ENCODE measurements around the gene IFI27.

IFI27 gene

DNA sequence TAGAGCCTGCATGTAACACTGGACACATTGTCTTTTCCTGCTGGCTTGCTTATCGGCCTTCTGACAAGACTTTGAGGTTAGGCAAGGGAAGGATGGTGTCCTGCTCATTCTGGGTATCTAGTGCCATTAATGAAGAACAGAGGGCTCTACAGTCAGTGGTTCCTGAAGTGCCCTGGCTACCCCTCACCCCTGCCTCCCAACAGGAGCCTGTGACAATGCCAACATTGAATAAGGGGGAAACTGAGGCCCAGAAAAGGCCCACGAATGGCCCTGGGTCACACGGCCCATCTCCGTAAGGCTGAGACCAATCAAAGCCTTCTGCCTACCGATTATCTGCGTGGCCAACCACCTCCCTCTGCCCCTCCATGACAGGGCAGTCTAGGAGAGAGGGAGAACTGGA, 16.8 kb downstream of the IFI27 start (continued):
- TF ChIP-seq ZNF223 (tag by site-specific recombination; IDR thresholded peaks at IDR 0.05) = no peak
- TF ChIP-seq, protein P1, sequence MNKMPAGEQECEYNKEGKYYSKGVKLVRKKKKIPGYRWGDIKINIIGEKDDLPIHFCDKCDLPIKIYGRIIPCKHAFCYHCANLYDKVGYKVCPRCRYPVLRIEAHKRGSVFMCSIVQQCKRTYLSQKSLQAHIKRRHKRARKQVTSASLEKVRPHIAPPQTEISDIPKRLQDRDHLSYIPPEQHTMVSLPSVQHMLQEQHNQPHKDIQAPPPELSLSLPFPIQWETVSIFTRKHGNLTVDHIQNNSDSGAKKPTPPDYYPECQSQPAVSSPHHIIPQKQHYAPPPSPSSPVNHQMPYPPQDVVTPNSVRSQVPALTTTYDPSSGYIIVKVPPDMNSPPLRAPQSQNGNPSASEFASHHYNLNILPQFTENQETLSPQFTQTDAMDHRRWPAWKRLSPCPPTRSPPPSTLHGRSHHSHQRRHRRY (tag by site-specific recombination; IDR thresholded peaks at IDR 0.05) = no peak

DNA sequence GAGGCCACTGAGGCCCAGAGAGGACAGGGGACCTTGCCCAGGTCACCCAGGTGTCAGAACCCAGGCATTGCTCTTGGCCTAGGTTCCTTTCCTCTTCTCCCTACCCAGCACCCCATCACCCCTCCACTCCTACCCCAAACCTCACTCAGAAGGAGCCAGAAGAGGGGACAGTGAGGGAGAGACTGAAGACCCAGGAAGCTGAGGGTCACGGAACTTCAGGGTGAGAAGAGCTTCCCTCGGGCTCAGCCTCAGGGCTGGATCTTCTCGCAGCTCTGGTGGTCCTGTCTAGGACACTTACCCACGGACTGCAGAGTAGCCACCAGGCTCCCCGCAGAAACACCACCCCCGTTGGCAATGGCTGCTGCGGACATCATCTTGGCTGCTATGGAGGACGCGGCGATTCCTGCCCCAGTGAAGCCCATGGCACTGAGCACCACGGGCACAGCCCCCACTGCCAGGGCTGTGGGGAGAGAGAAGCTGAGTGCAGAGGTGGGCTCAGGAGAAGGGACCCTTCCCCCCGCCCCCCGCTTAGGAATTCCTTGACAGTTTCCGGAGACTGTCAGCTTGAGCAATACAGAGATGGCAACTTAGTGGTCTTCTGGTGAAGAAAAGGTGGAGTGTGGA, 17.8 kb downstream of the IFI27 start:
- Histone ChIP-seq H3K36me3 (ENCODE audit: control insufficient read depth in 2 of 2, insufficient read depth in 1 of 2, low read length in 2 of 2) (no peaks in the 10 kb centered on the region), H3K4me1 (ENCODE audit: control insufficient read depth, insufficient read depth, low read length) (peaks cover 3% of the 10 kb centered on the region; the same call in 1 of the 2 replicates), H3K4me3 (ENCODE audit: low read depth, low read length) (no peak overlapping the region), H3K9me3 (ENCODE audit: control insufficient read depth, insufficient read depth, low read depth, low read length) (no peaks in the 10 kb centered on the region), H3K27ac (ENCODE audit: extremely low read depth, low read depth, low read length) (no peak overlapping the region)
- no peak for TF ChIP-seq SETDB1 (IDR thresholded peaks at IDR 0.05; ENCODE audit: insufficient read length, low read length)
- TF ChIP-seq ZSCAN18 (tag by site-specific recombination; IDR thresholded peaks at IDR 0.05) = no peak
- TF ChIP-seq ZBTB7A (tag by site-specific recombination; IDR thresholded peaks at IDR 0.05; ENCODE audit: low read depth) = no peak
- no peak for TF ChIP-seq KLF8 (tag by site-specific recombination; IDR thresholded peaks at IDR 0.05)
- no peak for TF ChIP-seq ZNF26 (tag by site-specific recombination; IDR thresholded peaks at IDR 0.05)
- TF ChIP-seq ZNF266 (tag by site-specific recombination; IDR thresholded peaks at IDR 0.05; ENCODE audit: low read depth) = no peak
- TF ChIP-seq OSR2 (tag by site-specific recombination; IDR thresholded peaks at IDR 0.05) = no peak
- TF ChIP-seq IKZF3 (tag by site-specific recombination; IDR thresholded peaks at IDR 0.05) = no peak
- ChIA-PET CTCF (interaction anchor here (0.9 to 1.1 kb wide), 2 partner anchors 8 to 92 kb away, joined by 4 to 7 read pairs; no protein-coding TSS in a partner anchor), POLR2A (interaction anchor here (2.4 kb wide), 1 partner anchor 47 kb away, joined by 10 read pairs; the partner anchor contains the start of genes DDX24 and IFI27L1)

DNA sequence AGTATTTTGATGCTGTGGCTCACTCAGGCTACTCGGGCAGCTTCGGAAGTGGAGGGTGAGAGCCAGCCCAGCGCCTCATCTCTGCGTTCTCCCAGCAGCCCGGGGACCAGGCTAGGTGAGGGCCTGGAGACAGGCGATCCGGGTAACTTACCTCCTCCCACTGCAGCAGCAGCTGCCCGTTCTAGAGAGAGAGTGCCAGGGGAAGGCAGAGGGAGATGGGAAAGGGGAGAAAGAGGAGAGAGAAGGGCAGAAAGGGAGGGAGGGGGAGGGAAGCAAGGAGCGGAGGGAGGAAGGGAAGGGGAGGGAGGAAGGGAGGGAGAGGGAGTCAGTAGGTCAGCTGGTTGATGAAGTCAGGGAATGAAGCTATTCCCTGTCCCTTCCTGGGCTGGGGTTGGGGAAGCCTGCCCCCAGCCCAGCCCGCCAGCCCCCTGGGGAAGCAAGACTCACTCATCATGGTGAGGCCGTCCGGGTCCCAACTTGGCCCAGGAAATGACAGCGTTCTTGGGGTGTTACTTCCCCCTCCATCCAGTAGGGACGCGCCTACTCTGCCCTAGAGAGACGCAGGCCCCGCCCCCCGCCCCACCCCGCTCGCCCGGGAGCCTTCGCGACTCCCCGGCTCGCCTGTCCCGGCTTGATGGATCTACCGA, 18.7 kb downstream of the IFI27 start, which contains the start of gene IFI27L2:
Gene IFI27L2, minus strand, starts transcription at position 494 of the 647 bp plus-strand sequence. Its CDS starts 40 bp downstream, at position 454.
- Histone ChIP-seq H3K4me1 (ENCODE audit: control insufficient read depth, insufficient read depth, low read length) (peaks cover 3% of the 10 kb centered on the region; the same call in 1 of the 2 replicates), H3K4me3 (ENCODE audit: low read depth, low read length) (peak within 1 kb of the TSS; percentile 48), H3K9me3 (ENCODE audit: control insufficient read depth, insufficient read depth, low read depth, low read length) (no peaks in the 10 kb centered on the region), H3K27ac (ENCODE audit: extremely low read depth, low read depth, low read length) (peak within 1 kb of the TSS; percentile 37; the same call in 1 of the 2 replicates), H3K36me3 (ENCODE audit: control insufficient read depth in 2 of 2, insufficient read depth in 1 of 2, low read length in 2 of 2) (no peaks in the 10 kb centered on the region)
- ChIA-PET POLR2A (interaction anchor here (2.4 kb wide), 1 partner anchor 48 kb away, joined by 10 read pairs; the partner anchor contains the start of genes DDX24 and IFI27L1), CTCF (interaction anchor here (0.6 to 1.2 kb wide), 6 partner anchors 9 to 93 kb away, joined by 3 to 5 read pairs (median 4); no protein-coding TSS in a partner anchor)
- peak; percentile 79 for TF ChIP-seq ZNF366 (tag by site-specific recombination; conservative IDR thresholded peaks at IDR 0.05)
- no peak for TF ChIP-seq ZNF521 (tag by site-specific recombination; IDR thresholded peaks at IDR 0.05)
- no peak for TF ChIP-seq ZNF121 (tag by site-specific recombination; IDR thresholded peaks at IDR 0.05)
- TF ChIP-seq ZNF214 (tag by site-specific recombination; IDR thresholded peaks at IDR 0.05; ENCODE audit: borderline replicate concordance) = no peak
- TF ChIP-seq ZNF518A (tag by site-specific recombination; conservative IDR thresholded peaks at IDR 0.05; ENCODE audit: low read depth) = 0 out of 2 replicates have a peak, but pooled peaks have one; percentile 21
- no peak for TF ChIP-seq KLF16 (tag by site-specific recombination; IDR thresholded peaks at IDR 0.05)
- TF ChIP-seq MEIS1 (CRISPR knock-in tag; IDR thresholded peaks at IDR 0.05; ENCODE audit: borderline replicate concordance) = no peak
- no peak for TF ChIP-seq TRIM28 (IDR thresholded peaks at IDR 0.05; ENCODE audit: borderline replicate concordance, low read length)
- no peak for TF ChIP-seq ZNF354C (tag by site-specific recombination; IDR thresholded peaks at IDR 0.05; ENCODE audit: borderline replicate concordance, low read depth)
- TF ChIP-seq ZNF621 (tag by site-specific recombination; IDR thresholded peaks at IDR 0.05) = no peak
- TF ChIP-seq ZNF654 (tag by site-specific recombination; IDR thresholded peaks at IDR 0.05; ENCODE audit: low read depth) = no peak
- TF ChIP-seq ZNF624 (tag by site-specific recombination; IDR thresholded peaks at IDR 0.05) = no peak
- no peak for TF ChIP-seq ZNF473 (tag by site-specific recombination; IDR thresholded peaks at IDR 0.05)
- no peak for TF ChIP-seq ZNF664 (tag by site-specific recombination; IDR thresholded peaks at IDR 0.05)

All from HEK293 (cell line).